ENCODE data around the gene TATDN3. TPM values are rescaled to one million over a fixed set of nuclear protein-coding genes. Genes with fewer than 3 reads are reported as not detected.

TATDN3 gene
- total and polyA plus RNA-seq, 9 of the 15 experiments (the other 6 are each of a cell fraction or from before 2014, with no cell fraction given): 18.3 to 79.9 (median 28.2) TPM

GRCh38 chr1:212791676-212792395 is at the start of gene TATDN3, which contains the start of gene NSL1 (continued):
- peak in 1 of 2 experiments; percentile 97; a peak in 2 of 4 replicates for TF ChIP-seq BCLAF1 (IDR thresholded peaks at IDR 0.05; ENCODE audit: borderline replicate concordance in 1 of 2, control insufficient read depth in 1 of 2, low read depth in 2 of 2, low read length in 1 of 2)
- TF ChIP-seq GTF2E2 (tag; IDR thresholded peaks at IDR 0.05): peak; percentile 98
- no peak for TF ChIP-seq THRA (IDR thresholded peaks at IDR 0.05)
- TF ChIP-seq ZBTB43 (CRISPR knock-in tag; IDR thresholded peaks at IDR 0.05): no peak; the same call in 1 of the 2 replicates
- TF ChIP-seq ZNF57 (CRISPR knock-in tag; IDR thresholded peaks at IDR 0.05): no peak
- peak; percentile 99 for TF ChIP-seq ZC3H11A (IDR thresholded peaks at IDR 0.05; ENCODE audit: low read depth, low read length)
- no peak for TF ChIP-seq PPARD (CRISPR knock-in tag; IDR thresholded peaks at IDR 0.05)
- peak; percentile 91 for TF ChIP-seq MYC (IDR thresholded peaks at IDR 0.05; ENCODE audit: low read depth, low read length)
- TF ChIP-seq MYC (CRISPR knock-in tag; IDR thresholded peaks at IDR 0.05; ENCODE audit: borderline replicate concordance, low read depth): peak; percentile 66; the same call in 1 of the 2 replicates
- TF ChIP-seq ELK1 (CRISPR knock-in tag; IDR thresholded peaks at IDR 0.05): no peak
- no peak for TF ChIP-seq FOXJ3 (CRISPR knock-in tag; IDR thresholded peaks at IDR 0.05)
- peak; percentile 68; the same call in 1 of the 2 replicates for TF ChIP-seq NR4A1 (CRISPR knock-in tag; IDR thresholded peaks at IDR 0.05)
- TF ChIP-seq NR4A1 (tag; IDR thresholded peaks at IDR 0.05): no peak
- peak; percentile 88 for TF ChIP-seq TCF7 (IDR thresholded peaks at IDR 0.05; ENCODE audit: borderline replicate concordance)
- no peak for TF ChIP-seq U2AF1 (optimal IDR thresholded peaks at IDR 0.05; ENCODE audit: low read depth, low read length)
- TF ChIP-seq ATF7 (IDR thresholded peaks at IDR 0.05): peak; percentile 89
- no peak for TF ChIP-seq ARHGAP35 (IDR thresholded peaks at IDR 0.05; ENCODE audit: partially characterized antibody)
- TF ChIP-seq CREM (IDR thresholded peaks at IDR 0.05; ENCODE audit: low read depth): peak; percentile 89
- no peak for TF ChIP-seq MAFG (tag; conservative IDR thresholded peaks at IDR 0.05)
- TF ChIP-seq THRB (CRISPR knock-in tag; conservative IDR thresholded peaks at IDR 0.05): 0 out of 2 replicates have a peak, but pooled peaks have one; percentile 47
